ENCODE results near the gene CDC45.
"Not testable (repeated sequence)": the region's sequence is repeated elsewhere in the genome, so short reads cannot be mapped to it uniquely, and the experiment has no call there.

CDC45 gene

DNA sequence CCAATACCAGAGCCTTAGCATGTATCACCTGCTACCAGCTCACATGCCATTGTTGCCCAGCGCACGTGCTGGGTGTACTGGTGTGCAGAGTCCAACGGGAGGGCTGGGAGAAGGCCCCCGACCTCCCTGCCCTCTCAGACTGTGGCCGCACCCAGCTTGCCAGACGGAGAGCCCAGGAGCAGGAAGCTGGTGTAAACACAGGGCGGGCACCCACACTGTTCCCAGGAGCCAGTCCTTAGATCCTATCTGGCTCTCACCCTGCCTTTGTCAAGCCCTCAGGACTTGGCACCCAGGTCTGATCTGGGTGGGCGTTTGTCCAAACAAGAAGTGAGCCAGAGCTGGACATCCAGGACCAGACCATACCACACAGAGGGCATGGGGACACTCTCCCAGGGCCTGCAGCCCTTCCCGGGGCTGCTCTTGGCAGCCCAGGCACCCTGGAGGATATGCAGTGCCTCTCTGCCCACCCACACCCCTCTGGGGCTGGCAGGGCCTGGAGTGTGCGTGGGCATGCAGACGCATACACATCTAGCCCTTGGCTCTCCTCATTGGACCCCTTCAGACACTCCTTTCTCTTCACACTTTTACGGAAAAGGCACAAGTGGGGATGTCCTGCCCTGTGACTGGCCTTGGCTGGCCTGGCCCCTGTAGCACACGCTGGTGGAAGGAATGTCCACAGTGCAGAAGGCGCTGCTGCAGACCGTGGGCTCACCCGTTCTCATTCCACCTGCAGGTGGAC lies 64.4 kb downstream of the CDC45 start:
- Mint-ChIP-seq H3K27me3 (ENCODE audit: low read depth, poor library complexity) (peaks cover 34% of the 10 kb centered on the region), H3K27ac (peak overlapping the region; percentile 33), H3K9me3 (no peaks in the 10 kb centered on the region), H3K4me3 (no peak overlapping the region), H3K4me1 (no peaks in the 10 kb centered on the region), H3K36me3 (ENCODE audit: low read depth) (no peaks in the 10 kb centered on the region)
- DNase-seq: no peak
- TF ChIP-seq, protein P1, sequence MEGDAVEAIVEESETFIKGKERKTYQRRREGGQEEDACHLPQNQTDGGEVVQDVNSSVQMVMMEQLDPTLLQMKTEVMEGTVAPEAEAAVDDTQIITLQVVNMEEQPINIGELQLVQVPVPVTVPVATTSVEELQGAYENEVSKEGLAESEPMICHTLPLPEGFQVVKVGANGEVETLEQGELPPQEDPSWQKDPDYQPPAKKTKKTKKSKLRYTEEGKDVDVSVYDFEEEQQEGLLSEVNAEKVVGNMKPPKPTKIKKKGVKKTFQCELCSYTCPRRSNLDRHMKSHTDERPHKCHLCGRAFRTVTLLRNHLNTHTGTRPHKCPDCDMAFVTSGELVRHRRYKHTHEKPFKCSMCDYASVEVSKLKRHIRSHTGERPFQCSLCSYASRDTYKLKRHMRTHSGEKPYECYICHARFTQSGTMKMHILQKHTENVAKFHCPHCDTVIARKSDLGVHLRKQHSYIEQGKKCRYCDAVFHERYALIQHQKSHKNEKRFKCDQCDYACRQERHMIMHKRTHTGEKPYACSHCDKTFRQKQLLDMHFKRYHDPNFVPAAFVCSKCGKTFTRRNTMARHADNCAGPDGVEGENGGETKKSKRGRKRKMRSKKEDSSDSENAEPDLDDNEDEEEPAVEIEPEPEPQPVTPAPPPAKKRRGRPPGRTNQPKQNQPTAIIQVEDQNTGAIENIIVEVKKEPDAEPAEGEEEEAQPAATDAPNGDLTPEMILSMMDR (IDR thresholded peaks at IDR 0.05): no peak

DNA sequence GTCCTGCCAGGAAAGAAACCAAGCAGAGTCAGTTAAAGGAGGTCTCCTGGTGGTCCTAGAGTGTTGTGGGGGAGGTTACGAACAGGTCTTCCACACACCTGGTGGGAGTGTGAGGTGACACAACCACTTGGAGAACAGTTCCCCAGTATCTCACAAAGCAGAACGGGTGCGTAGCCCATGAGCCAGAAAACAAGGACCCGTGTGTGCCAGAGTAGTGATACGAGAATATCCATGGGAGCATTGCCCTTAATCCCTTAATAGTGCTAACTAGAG lies 66.2 kb downstream of the CDC45 start:
- H3K27me3 Mint-ChIP-seq (ENCODE audit: low read depth, poor library complexity): peaks cover 30% of the 10 kb centered on the region
- no peaks in the 10 kb centered on the region for H3K36me3 Mint-ChIP-seq (ENCODE audit: low read depth)
- H3K27ac Mint-ChIP-seq: no peak overlapping the region
- H3K4me3 Mint-ChIP-seq: no peak overlapping the region
- no peak for DNase-seq
- no peaks in the 10 kb centered on the region for H3K9me3 Mint-ChIP-seq
- no peaks in the 10 kb centered on the region for H3K4me1 Mint-ChIP-seq
- TF ChIP-seq, protein P1 (IDR thresholded peaks at IDR 0.05): no peak

DNA sequence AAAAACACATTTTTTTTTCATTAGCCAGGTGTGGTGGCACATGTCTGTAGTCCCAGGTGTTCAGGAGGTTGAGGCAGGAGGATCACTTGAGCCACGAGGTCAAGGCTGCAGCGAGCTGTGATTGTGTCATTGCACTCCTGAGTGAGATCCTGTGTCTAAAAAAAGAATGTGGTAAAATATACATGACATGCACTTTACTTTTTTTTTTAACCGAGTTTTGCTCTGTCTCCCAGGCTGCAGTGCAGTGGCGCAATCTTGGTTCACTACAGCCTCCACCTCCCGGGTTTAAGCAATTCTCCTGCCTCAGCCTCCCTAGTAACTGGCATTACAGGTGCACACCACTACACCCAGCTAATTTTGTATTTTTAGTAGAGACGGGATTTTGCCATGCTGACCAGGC lies 67.0 kb downstream of the CDC45 start:
- Mint-ChIP-seq H3K4me1 (no peaks in the 10 kb centered on the region), H3K27me3 (ENCODE audit: low read depth, poor library complexity) (peaks cover 29% of the 10 kb centered on the region), H3K4me3 (no peak overlapping the region), H3K9me3 (no peaks in the 10 kb centered on the region), H3K36me3 (ENCODE audit: low read depth) (no peaks in the 10 kb centered on the region), H3K27ac (no peak overlapping the region)
- TF ChIP-seq, protein P1 (IDR thresholded peaks at IDR 0.05): no peak
- DNase-seq: no peak

DNA sequence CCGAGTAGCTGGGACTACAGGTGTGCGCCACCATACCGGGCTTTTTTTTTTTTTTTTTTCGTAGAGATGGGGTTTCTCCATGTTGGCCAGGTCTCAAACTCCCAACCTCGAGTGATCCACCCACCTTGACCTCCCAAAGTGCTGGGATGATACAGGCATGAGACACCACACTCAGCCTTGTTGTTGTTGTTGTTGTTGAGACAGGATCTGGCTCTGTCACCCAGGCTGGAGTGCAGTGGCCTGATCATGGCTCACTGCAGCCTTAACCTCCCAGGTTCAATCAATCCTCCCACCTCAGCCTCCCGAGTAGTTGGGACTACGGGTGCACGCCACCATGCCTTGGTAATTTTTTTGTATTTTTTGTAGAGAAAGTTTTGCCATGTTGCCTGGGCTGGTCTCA lies 67.9 kb downstream of the CDC45 start:
- TF ChIP-seq, protein P1 (IDR thresholded peaks at IDR 0.05): no peak
- H3K36me3 Mint-ChIP-seq (ENCODE audit: low read depth): no peaks in the 10 kb centered on the region
- peaks cover 27% of the 10 kb centered on the region for H3K27me3 Mint-ChIP-seq (ENCODE audit: low read depth, poor library complexity)
- DNase-seq: no peak
- H3K9me3 Mint-ChIP-seq: peaks cover 5% of the 10 kb centered on the region
- H3K4me1 Mint-ChIP-seq: no peaks in the 10 kb centered on the region
- no peak overlapping the region for H3K27ac Mint-ChIP-seq
- H3K4me3 Mint-ChIP-seq: no peak overlapping the region

- not testable (repeated sequence) for H3K4me3 Mint-ChIP-seq; H3K27ac Mint-ChIP-seq; H3K4me1 Mint-ChIP-seq; H3K36me3 Mint-ChIP-seq (ENCODE audit: low read depth); H3K9me3 Mint-ChIP-seq; DNase-seq
- peaks cover 19% of the 10 kb centered on the region for H3K27me3 Mint-ChIP-seq (ENCODE audit: low read depth, poor library complexity)
Measured at GRCh38 chr22:19548427-19548826, 68.7 kb downstream of the CDC45 start.

DNA sequence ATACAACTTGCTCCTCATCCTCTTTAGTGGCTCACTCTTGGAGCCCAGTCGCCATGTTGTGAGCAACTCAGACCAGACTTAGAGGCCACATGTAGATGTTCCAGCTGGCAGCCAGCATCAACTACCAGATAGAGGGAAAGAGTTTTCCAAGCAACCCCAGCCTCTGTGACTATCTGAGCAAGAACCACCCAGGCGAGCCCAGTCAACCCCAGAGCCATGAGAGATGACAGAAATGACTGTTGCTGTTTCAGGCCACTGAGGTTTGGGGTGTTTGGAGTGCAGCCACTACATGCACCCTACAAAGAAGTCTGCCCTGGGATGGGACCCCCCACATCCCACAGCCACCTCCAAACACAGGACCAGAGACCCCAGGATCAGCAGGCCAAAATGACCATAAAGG lies 69.2 kb downstream of the CDC45 start:
- no peak for DNase-seq
- H3K4me3 Mint-ChIP-seq: no peak overlapping the region
- TF ChIP-seq, protein P1 (IDR thresholded peaks at IDR 0.05): no peak
- no peaks in the 10 kb centered on the region for H3K36me3 Mint-ChIP-seq (ENCODE audit: low read depth)
- no peaks in the 10 kb centered on the region for H3K4me1 Mint-ChIP-seq
- H3K27ac Mint-ChIP-seq: no peak overlapping the region
- H3K9me3 Mint-ChIP-seq: peaks cover 14% of the 10 kb centered on the region
- H3K27me3 Mint-ChIP-seq (ENCODE audit: low read depth, poor library complexity): peaks cover 19% of the 10 kb centered on the region

All from nephron progenitor cell (in vitro differentiated cells).